ENCODE results near the gene EVC.
A peak's percentile ranks its signal among the peaks of the same experiment; 100 is the strongest.

Gene EVC

GRCh38 chr4:5746250-5746649 is 35.2 kb downstream of the EVC start:
- TF ChIP-seq CTCF (conservative IDR thresholded peaks at IDR 0.05; ENCODE audit: low read length), result no peak
- H3K4me3 ChIP-seq (ENCODE audit: low read length), result no peak overlapping the region
- no peak for DNase-seq (ENCODE audit: low read depth)

DNA sequence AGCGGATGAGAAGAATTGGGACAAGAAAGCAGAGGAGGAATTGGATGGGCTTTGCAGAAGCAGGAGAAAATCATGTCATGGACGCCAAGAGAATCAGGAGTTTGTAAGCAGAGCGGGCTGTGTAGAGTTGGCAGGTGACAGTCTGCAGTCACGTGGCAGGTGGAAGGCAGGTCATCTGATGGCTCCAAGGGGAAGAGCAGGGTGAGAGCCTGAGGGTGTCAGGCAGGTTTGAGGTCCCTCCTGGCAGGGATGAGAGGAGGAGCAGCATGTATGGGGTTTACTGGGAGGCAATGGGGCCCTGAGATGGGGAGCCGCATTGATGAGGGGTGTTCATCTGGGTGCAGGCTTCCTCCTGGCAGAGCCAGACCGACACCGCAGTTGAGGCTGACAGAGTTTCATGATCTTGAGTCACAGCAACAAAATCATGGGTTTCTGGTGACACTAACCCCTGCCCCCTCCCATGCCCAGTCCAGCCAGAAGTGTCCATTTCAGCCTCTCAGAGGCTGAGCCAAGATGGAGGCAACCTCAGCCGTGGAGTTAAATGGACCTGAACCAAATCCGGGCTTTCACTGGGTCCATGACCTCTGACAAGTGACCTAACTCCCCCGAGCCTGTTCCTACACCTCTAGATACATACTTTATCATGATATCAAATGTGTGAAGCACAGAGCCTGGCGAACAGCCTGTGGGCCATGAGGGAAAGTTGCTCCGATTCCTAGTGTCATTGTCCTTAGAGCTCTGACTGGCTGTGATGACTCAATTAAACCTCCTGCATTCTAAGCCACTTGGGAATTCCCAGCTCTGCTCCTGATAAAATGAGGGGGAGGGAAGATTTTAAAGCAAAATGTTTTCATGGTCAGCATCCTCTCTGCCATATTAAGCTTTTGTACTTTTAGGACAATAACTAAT is 36.1 kb downstream of the EVC start:
- peak; percentile 48 for DNase-seq (ENCODE audit: low read depth)
- no peak overlapping the region for H3K4me3 ChIP-seq (ENCODE audit: low read length)
- TF ChIP-seq CTCF (conservative IDR thresholded peaks at IDR 0.05; ENCODE audit: low read length), result no peak

DNA sequence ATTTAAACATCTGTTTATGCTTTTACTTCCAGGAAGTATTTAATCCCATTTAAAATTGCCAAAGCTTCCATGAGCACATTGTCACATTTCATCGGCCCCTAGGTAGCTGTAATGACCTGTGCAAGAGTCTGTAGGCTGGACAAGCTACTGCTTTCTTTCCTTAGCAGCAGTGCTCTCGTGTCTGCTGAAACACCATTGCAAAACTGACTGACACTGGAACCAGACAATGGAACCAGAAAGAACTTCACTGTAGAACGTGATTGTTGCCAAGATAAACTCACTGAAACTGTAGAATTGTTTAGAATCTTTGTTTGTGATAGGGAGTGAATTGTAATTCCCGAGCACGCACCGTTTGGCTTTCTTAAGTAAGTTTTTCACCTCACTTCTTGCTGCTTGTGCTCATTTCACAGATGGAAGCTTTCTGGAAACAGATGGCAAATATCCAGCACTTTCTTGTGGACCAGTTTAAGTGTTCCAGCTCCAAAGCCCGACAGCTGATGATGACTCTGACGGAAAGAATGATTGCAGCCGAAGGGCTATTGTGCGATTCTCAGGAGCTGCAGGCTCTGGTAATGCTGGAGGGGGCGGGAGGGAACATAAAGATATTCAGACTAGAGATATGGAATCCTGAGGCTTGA is 36.9 kb downstream of the EVC start:
- H3K4me3 ChIP-seq (ENCODE audit: low read length), result no peak overlapping the region
- TF ChIP-seq CTCF (conservative IDR thresholded peaks at IDR 0.05; ENCODE audit: low read length), result no peak
- DNase-seq (ENCODE audit: low read depth), result peak; percentile 98

DNA sequence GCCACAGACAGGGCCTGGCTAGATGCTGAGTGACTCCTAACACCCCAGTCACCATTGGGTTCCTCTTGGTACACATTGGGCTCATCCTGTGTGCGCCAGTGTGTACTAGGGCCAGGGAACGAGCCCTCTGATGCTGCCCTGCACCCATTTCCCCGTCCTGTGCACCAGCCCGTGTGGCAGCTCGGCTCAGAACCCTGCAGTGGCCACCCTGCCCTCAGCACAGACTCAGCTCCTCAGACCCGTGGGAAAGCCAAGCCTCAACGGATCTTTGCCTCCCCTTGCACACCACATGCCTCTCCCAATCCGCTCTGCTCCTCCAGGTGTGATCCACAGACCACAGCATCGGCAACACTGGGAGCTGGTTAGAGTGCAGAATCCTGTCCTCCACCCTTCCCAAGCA is 38.6 kb downstream of the EVC start:
- TF ChIP-seq CTCF (conservative IDR thresholded peaks at IDR 0.05; ENCODE audit: low read length), result no peak
- DNase-seq (ENCODE audit: low read depth), result no peak

DNA sequence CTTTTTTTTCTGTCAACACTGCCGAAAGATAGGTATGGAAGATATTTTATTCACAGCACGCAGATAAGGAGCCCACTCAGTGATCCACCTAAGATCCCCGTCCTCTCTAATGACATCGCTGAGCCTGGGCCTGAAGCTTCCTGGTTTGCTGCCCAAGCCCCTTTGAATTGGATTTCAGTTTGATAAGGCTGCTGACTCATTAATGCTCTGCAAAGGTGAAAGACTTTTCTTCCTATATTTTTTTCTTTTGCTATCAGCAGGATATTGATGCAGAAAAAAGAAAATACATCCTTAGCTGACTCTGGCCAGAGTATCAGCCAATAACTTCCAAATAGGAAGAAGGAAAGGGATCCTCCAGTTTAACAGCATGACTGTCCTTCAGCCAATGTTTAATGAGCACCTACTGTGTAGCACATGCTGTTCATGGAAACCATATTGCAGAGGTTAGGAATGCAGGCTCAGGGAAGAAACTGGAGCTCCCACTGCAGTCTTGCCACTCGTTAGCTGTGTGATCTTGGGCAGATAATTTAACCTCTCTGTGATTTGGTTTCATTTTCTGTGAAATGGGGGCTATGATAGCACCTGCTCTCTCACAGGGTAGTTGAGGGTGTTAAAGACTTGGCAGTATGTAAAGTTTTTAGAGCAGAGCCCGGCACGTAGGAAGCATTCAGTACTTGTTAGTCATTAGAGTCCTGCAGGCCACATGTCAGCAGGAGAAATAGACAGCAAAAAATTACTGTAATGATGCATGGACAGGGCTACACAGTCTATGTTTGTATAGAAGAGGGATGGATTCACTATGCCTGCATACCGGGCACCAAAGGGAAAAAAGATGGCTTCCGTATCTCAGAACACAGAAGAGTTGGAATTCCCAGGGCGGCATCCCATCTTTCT is 39.3 kb downstream of the EVC start:
- no peak overlapping the region for H3K4me3 ChIP-seq (ENCODE audit: low read length)
- no peak for TF ChIP-seq CTCF (conservative IDR thresholded peaks at IDR 0.05; ENCODE audit: low read length)
- peak; percentile 93 for DNase-seq (ENCODE audit: low read depth)

More for the DNA sequence above, 38.6 kb downstream of the EVC start:
- no peak overlapping the region for H3K4me3 ChIP-seq (ENCODE audit: low read length)

- no peak overlapping the region for H3K4me3 ChIP-seq (ENCODE audit: low read length)
- no peak for TF ChIP-seq CTCF (conservative IDR thresholded peaks at IDR 0.05; ENCODE audit: low read length)
- peak; percentile 95 for DNase-seq (ENCODE audit: low read depth)
Observed at GRCh38 chr4:5750946-5751665, 40.1 kb downstream of the EVC start.
